Kidney glomerular epithelial cell (primary cell): ENCODE measurements around the gene TBC1D22A.
"Not testable (repeated sequence)": the region's sequence is repeated elsewhere in the genome, so short reads cannot be mapped to it uniquely, and the experiment has no call there.

Experiments
- DNase-seq: peaks from one replicate; lab custom pipeline; 2025; lab: John Stamatoyannopoulos, UW

The TBC1D22A gene

GRCh38 chr22:47124451-47124881 lies 362.0 kb downstream of the TBC1D22A start:
- no peak for DNase-seq

- DNase-seq: no peak
Measured at GRCh38 chr22:47124961-47125360, 362.5 kb downstream of the TBC1D22A start.

- DNase-seq: no peak
Measured at GRCh38 chr22:47125603-47126002, 363.2 kb downstream of the TBC1D22A start.

- no peak for DNase-seq
Measured at GRCh38 chr22:47126344-47126811, 363.9 kb downstream of the TBC1D22A start.

GRCh38 chr22:47127441-47127871 lies 365.0 kb downstream of the TBC1D22A start:
- DNase-seq: no peak

- no peak for DNase-seq
Measured at GRCh38 chr22:47128216-47128615, 365.8 kb downstream of the TBC1D22A start.

- DNase-seq: no peak
Measured at GRCh38 chr22:47128622-47129215, 366.3 kb downstream of the TBC1D22A start.

- no peak for DNase-seq
Measured at GRCh38 chr22:47129902-47130635, 367.6 kb downstream of the TBC1D22A start.

GRCh38 chr22:47130883-47131631 lies 368.6 kb downstream of the TBC1D22A start:
- no peak for DNase-seq

- no peak for DNase-seq
Measured at GRCh38 chr22:47131632-47132427, 369.4 kb downstream of the TBC1D22A start.

GRCh38 chr22:47132428-47132825 lies 370.0 kb downstream of the TBC1D22A start:
- DNase-seq: no peak

- no peak for DNase-seq
Measured at GRCh38 chr22:47133061-47133969, 370.9 kb downstream of the TBC1D22A start.

- DNase-seq: no peak
Measured at GRCh38 chr22:47134222-47134621, 371.8 kb downstream of the TBC1D22A start.

GRCh38 chr22:47135338-47135737 lies 372.9 kb downstream of the TBC1D22A start:
- DNase-seq: no peak

- no peak for DNase-seq
Measured at GRCh38 chr22:47136050-47136449, 373.6 kb downstream of the TBC1D22A start.

- DNase-seq: no peak
Measured at GRCh38 chr22:47136671-47137070, 374.2 kb downstream of the TBC1D22A start.

GRCh38 chr22:47139013-47139789 lies 376.8 kb downstream of the TBC1D22A start:
- DNase-seq: no peak

- DNase-seq: no peak
Measured at GRCh38 chr22:47139790-47140119, 377.3 kb downstream of the TBC1D22A start.

- DNase-seq: not testable (repeated sequence)
Measured at GRCh38 chr22:47140975-47141374, 378.5 kb downstream of the TBC1D22A start.

GRCh38 chr22:47142427-47143046 lies 380.1 kb downstream of the TBC1D22A start:
- no peak for DNase-seq
